HEK293 (cell line): ENCODE results near the gene HHLA2.

Experiments
- CTCF ChIP-seq: fragments of 450-650 bp; formaldehyde crosslinking; IDR thresholded peaks from 2 replicates; pipeline ENCODE4 v1.5.1; 2016; ENCODE audit warnings: missing biosample characterization, missing genetic modification characterization
- KLF1 ChIP-seq: fragments of 450-650 bp; formaldehyde crosslinking; IDR thresholded peaks from 2 replicates; pipeline ENCODE4 v1.5.1; 2016; ENCODE audit warnings: missing biosample characterization, missing genetic modification characterization
- REST ChIP-seq: fragments of 450-650 bp; formaldehyde crosslinking; IDR thresholded peaks from 2 replicates; pipeline ENCODE4 v1.5.1; 2016; ENCODE audit warnings: missing biosample characterization, missing genetic modification characterization
- TRIM28 ChIP-seq: IDR thresholded peaks from 2 replicates; pipeline ENCODE4 v1.6.1; 2011; ENCODE audit warnings: low read length, control low read depth, borderline replicate concordance
- YY1 ChIP-seq: fragments of 450-650 bp; formaldehyde crosslinking; IDR thresholded peaks from 2 replicates; pipeline ENCODE4 v1.5.1; 2018; ENCODE audit warnings: missing biosample characterization, missing genetic modification characterization
- ZNF175 ChIP-seq: fragments of 450-650 bp; formaldehyde crosslinking; IDR thresholded peaks from 2 replicates; pipeline ENCODE4 v1.5.1; 2016; ENCODE audit warnings: missing biosample characterization, missing genetic modification characterization
- ZNF335 ChIP-seq: fragments of 450-650 bp; formaldehyde crosslinking; conservative IDR thresholded peaks from 2 replicates; pipeline ENCODE4 v1.5.1; 2016; ENCODE audit warnings: missing biosample characterization, missing genetic modification characterization
- ZNF558 ChIP-seq: fragments of 450-650 bp; formaldehyde crosslinking; IDR thresholded peaks from 2 replicates; pipeline ENCODE4 v1.5.1; 2016; ENCODE audit warnings: missing biosample characterization, missing genetic modification characterization
- ZNF658 ChIP-seq: fragments of 450-650 bp; formaldehyde crosslinking; IDR thresholded peaks from 2 replicates; pipeline ENCODE4; 2016; ENCODE audit warnings: missing biosample characterization, missing genetic modification characterization
- TF ChIP-seq, protein P1 (sequence below): fragments of 450-650 bp; formaldehyde crosslinking; IDR thresholded peaks from 2 replicates; pipeline ENCODE4 v1.5.1; 2016; ENCODE audit warnings: missing biosample characterization, missing genetic modification characterization
- TF ChIP-seq, protein P2 (sequence below): IDR thresholded peaks from 2 replicates; pipeline ENCODE4 v1.6.1; 2011; ENCODE audit warnings: mild to moderate bottlenecking, low read depth, low read length, borderline replicate concordance

DNA sequence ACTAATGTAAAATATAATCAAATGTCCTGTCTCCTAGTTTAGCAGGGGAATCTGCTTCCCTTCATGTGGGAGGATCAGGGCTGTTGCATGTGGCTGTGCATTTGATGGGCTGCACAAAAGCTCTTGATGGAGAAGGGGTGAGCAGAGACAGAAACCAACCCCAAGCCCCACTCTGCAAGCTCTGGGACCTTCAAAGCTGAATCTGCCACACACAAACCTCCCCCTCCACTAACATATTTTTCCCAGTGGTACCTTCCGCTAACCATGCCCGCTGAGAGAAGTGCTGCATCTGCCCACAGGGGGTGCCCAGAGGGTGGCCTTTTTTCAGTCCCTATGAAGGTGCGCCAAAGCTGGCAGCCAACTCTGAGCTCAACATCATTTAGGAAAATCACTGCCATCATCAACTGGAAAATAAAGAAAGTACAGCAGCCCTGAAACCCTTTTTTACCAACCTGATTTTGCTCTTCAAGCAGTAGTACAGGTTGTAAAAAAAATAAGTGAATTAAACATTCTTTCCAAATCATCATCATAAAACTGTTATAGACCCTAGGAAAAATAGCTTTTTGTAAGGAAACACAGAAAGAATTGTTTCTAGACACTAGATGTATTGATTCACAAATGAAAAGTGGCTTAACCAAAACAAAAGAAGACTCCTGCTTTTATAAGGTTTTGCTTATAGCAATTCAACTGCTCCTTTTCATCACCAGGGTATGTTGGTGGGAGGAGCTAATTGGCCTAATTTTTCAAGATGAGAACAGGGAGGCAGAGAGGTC, 97.0 kb downstream of the HHLA2 start:
- TF ChIP-seq YY1 (no peak), KLF1 (no peak), ZNF658 (tag by site-specific recombination) (no peak), CTCF (tag by site-specific recombination) (no peak), ZNF335 (tag by site-specific recombination) (no peak), ZNF175 (tag by site-specific recombination) (no peak), ZNF558 (tag by site-specific recombination) (no peak), REST (no peak), TRIM28 (no peak)
- TF ChIP-seq, protein P1, sequence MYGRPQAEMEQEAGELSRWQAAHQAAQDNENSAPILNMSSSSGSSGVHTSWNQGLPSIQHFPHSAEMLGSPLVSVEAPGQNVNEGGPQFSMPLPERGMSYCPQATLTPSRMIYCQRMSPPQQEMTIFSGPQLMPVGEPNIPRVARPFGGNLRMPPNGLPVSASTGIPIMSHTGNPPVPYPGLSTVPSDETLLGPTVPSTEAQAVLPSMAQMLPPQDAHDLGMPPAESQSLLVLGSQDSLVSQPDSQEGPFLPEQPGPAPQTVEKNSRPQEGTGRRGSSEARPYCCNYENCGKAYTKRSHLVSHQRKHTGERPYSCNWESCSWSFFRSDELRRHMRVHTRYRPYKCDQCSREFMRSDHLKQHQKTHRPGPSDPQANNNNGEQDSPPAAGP (tag by site-specific recombination): no peak
- TF ChIP-seq, protein P2, sequence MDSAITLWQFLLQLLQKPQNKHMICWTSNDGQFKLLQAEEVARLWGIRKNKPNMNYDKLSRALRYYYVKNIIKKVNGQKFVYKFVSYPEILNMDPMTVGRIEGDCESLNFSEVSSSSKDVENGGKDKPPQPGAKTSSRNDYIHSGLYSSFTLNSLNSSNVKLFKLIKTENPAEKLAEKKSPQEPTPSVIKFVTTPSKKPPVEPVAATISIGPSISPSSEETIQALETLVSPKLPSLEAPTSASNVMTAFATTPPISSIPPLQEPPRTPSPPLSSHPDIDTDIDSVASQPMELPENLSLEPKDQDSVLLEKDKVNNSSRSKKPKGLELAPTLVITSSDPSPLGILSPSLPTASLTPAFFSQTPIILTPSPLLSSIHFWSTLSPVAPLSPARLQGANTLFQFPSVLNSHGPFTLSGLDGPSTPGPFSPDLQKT: no peak
